GM23248 (cell line): ENCODE data around the gene EEF1AKMT2. TPM values are rescaled to one million over a fixed set of nuclear protein-coding genes. Genes with fewer than 3 reads are reported as not detected.

Experiments used
- DNase-seq: peaks from one replicate; pipeline ENCODE4 v3.0.0-alpha.2; 2015
- H2AFZ ChIP-seq: fragments of 200-600 bp; sonication (generic); 2 replicates; pipeline ENCODE4 v1.6.1; 2016; ENCODE audit warnings: antibody characterized with exemption
- H3F3A ChIP-seq: fragments of 200-600 bp; sonication (generic); 2 replicates; pipeline ENCODE4 v1.6.1; 2016; ENCODE audit warnings: mild to moderate bottlenecking, antibody characterized with exemption, mixed run types; ENCODE audit not compliant: insufficient read depth
- H3K27ac ChIP-seq: fragments of 200-600 bp; sonication (generic); 2 replicates; pipeline ENCODE4 v1.5.1; 2016; ENCODE audit warnings: mild to moderate bottlenecking
- H3K27me3 ChIP-seq: fragments of 200-600 bp; sonication (generic); replicated peaks from 2 replicates; pipeline ENCODE4 v1.6.1; 2016; ENCODE audit warnings: mild to moderate bottlenecking; ENCODE audit not compliant: insufficient read depth
- H3K36me3 ChIP-seq: fragments of 200-600 bp; sonication (generic); 2 replicates; pipeline ENCODE4 v1.6.1; 2016; ENCODE audit warnings: low read depth, mild to moderate bottlenecking
- H3K4me1 ChIP-seq: fragments of 200-600 bp; sonication (generic); 2 replicates; pipeline ENCODE4 v1.6.1; 2016; ENCODE audit warnings: mild to moderate bottlenecking; ENCODE audit not compliant: insufficient read depth
- H3K4me2 ChIP-seq: fragments of 200-600 bp; sonication (generic); one replicate; pipeline ENCODE4 v1.6.1; 2016; ENCODE audit warnings: mild to moderate bottlenecking; ENCODE audit not compliant: unreplicated experiment
- H3K4me3 ChIP-seq: fragments of 200-600 bp; sonication (generic); 2 replicates; pipeline ENCODE4 v1.5.1; 2016; ENCODE audit warnings: mild to moderate bottlenecking
- H3K79me2 ChIP-seq: fragments of 200-600 bp; sonication (generic); 2 replicates; pipeline ENCODE4 v1.6.1; 2016; ENCODE audit warnings: mild to moderate bottlenecking; ENCODE audit not compliant: insufficient read depth
- H3K9ac ChIP-seq: fragments of 200-600 bp; sonication (generic); 2 replicates; pipeline ENCODE4 v1.6.1; 2016; ENCODE audit warnings: mild to moderate bottlenecking
- H3K9me2 ChIP-seq: fragments of 200-600 bp; sonication (generic); 2 replicates; pipeline ENCODE4 v1.6.1; 2016; ENCODE audit warnings: mixed run types, mild to moderate bottlenecking, moderate library complexity; ENCODE audit not compliant: insufficient read depth
- H3K9me3 ChIP-seq: fragments of 200-600 bp; sonication (generic); one replicate; pipeline ENCODE4 v1.6.1; 2017; ENCODE audit warnings: low read depth
- H4K20me1 ChIP-seq: fragments of 200-600 bp; sonication (generic); 2 replicates; pipeline ENCODE4 v1.6.0; 2016; ENCODE audit not compliant: insufficient read depth
- EZH2 ChIP-seq: fragments of 200-600 bp; sonication (generic); IDR thresholded peaks from 2 replicates; pipeline ENCODE4 v1.6.1; 2018; ENCODE audit warnings: antibody characterized with exemption, mild to moderate bottlenecking; ENCODE audit not compliant: insufficient read depth, poor library complexity, severe bottlenecking
- EZH2phosphoT487 ChIP-seq: fragments of 200-600 bp; sonication (generic); IDR thresholded peaks from 2 replicates; pipeline ENCODE4 v1.6.1; 2018; ENCODE audit warnings: antibody characterized with exemption, moderate library complexity, mild to moderate bottlenecking, low read depth; ENCODE audit not compliant: insufficient read depth
- WGBS, 2 experiments: methylation state at CpG; one replicate each; pipeline ENCODE4 v1.1.6; 2015 to 2017; ENCODE audit warnings: low lambda C conversion rate in 2 of 2, low coverage in 1 of 2; ENCODE audit errors: missing lambda C conversion rate in 2 of 2; 5-methylcytosine and 5-hydroxymethylcytosine counted together
- in situ Hi-C: fragments of 300-500 bp; cut with MboI; formaldehyde crosslinking; loops from 2 replicates; pipeline ENCODE4 v1.15.0; 2020
- polyA plus RNA-seq: library from polyadenylated mRNA; unstranded; fragments of >200 nt; fragmentation: Nextera tagmentation; extraction: Ambion mirVana; gene quantifications from 2 replicates; pipeline ENCODE4 v1.2.1, GENCODE V29; 2016
- total RNA-seq: library from RNA; depleted of rRNA; stranded (reverse); fragments of >200 nt; shearing (Covaris generic); gene quantifications from 2 replicates; pipeline ENCODE4 v1.2.3, GENCODE V29; 2014

The EEF1AKMT2 gene
- total and polyA plus RNA-seq, 2 experiments from 2014 or later = 24.0 to 27.4 TPM

DNA sequence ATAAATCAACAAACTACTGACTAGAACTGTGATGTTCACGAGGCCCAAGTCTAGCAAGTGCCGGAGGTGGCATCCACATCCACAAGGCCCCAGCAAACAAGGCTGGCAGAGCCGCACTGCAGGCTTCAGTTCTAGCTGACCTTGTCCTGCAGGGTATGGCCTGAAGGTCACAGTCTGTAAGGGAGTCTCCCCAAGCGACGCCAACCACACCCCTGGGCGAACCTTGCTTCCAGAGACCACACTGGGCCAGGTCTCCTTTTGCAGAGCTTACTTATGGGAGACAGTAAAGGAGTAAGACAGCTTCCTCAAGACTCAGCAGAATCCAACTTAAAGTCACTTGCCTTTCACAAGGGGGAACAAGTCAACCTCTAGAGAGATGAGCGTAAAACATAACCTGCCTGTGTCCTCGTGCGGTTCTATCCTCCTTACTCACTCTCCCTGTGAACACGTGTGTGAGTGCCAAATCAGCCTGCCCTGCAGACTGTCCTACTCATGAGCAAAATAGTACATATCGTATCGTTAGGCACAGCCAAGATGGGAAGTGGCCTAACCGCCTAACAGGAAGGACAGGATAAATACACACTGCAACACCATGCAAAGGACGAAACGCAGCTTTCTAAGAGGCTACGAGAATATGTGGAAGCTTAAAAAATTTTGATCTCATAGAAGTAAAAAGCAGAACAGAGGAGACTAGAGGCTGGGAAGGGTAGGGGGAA is 70.2 kb downstream of the EEF1AKMT2 start:
- 91% methylated on average over 16 of the region's 16 CpGs for WGBS, 2 experiments
- in situ Hi-C loops = no loop called here

GRCh38 chr10:124719213-124719851 is 72.4 kb downstream of the EEF1AKMT2 start:
- 70 to 81% methylated on average over 8 of the region's 8 CpGs for WGBS, 2 experiments
- H3K9me3 ChIP-seq = no peaks in the 10 kb centered on the region
- no peak overlapping the region for H2AFZ ChIP-seq
- H3K9ac ChIP-seq = no peak overlapping the region
- no peaks in the 10 kb centered on the region for H4K20me1 ChIP-seq
- in situ Hi-C loops = no loop called here
- H3K4me3 ChIP-seq = no peak overlapping the region
- peaks cover 7% of the 10 kb centered on the region for H3K79me2 ChIP-seq
- H3K27me3 ChIP-seq = no peaks in the 10 kb centered on the region
- H3K4me2 ChIP-seq = no peak overlapping the region
- no peaks in the 10 kb centered on the region for H3K36me3 ChIP-seq
- peak; percentile 56 for DNase-seq
- H3K27ac ChIP-seq = no peak overlapping the region
- TF ChIP-seq EZH2phosphoT487 (no peak), EZH2 (no peak)
- H3K4me1 ChIP-seq = peaks cover 15% of the 10 kb centered on the region
- H3K9me2 ChIP-seq = no peaks in the 10 kb centered on the region
- peaks cover 10% of the 10 kb centered on the region; the same call in 1 of the 2 replicates for H3F3A ChIP-seq

More for the DNA sequence above, 70.2 kb downstream of the EEF1AKMT2 start:
- peaks cover 17% of the 10 kb centered on the region; the same call in 1 of the 2 replicates for H3K79me2 ChIP-seq
- no peak overlapping the region for H3K4me3 ChIP-seq
- DNase-seq = no peak
- H4K20me1 ChIP-seq = no peaks in the 10 kb centered on the region
- H3F3A ChIP-seq = peaks cover 10% of the 10 kb centered on the region; the same call in 1 of the 2 replicates
- no peak overlapping the region for H3K27ac ChIP-seq
- no peak for TF ChIP-seq EZH2
- TF ChIP-seq EZH2phosphoT487 = no peak
- no peaks in the 10 kb centered on the region for H3K9me2 ChIP-seq
- no peak overlapping the region for H3K9ac ChIP-seq
- H3K4me1 ChIP-seq = peaks cover 15% of the 10 kb centered on the region
- H3K36me3 ChIP-seq = no peaks in the 10 kb centered on the region
- no peaks in the 10 kb centered on the region for H3K9me3 ChIP-seq
- no peak overlapping the region for H2AFZ ChIP-seq
- no peak overlapping the region for H3K4me2 ChIP-seq
- H3K27me3 ChIP-seq = no peaks in the 10 kb centered on the region

GRCh38 chr10:124717911-124718741 is 73.6 kb downstream of the EEF1AKMT2 start:
- Histone ChIP-seq H3K4me3 (no peak overlapping the region), H2AFZ (no peak overlapping the region), H3K27me3 (no peaks in the 10 kb centered on the region), H3K27ac (no peak overlapping the region), H3K9ac (no peak overlapping the region), H3K4me2 (no peak overlapping the region), H3K36me3 (no peaks in the 10 kb centered on the region), H3K9me2 (no peaks in the 10 kb centered on the region), H3K4me1 (peaks cover 5% of the 10 kb centered on the region), H4K20me1 (no peaks in the 10 kb centered on the region), H3F3A (peaks cover 3% of the 10 kb centered on the region; the same call in 1 of the 2 replicates), H3K79me2 (peaks cover 7% of the 10 kb centered on the region), H3K9me3 (no peaks in the 10 kb centered on the region)
- WGBS, 2 experiments = 92 to 94% methylated on average over 12 of the region's 12 CpGs
- TF ChIP-seq EZH2 (no peak), EZH2phosphoT487 (no peak)
- in situ Hi-C loops = no loop called here
- DNase-seq = no peak

- Histone ChIP-seq H3K27me3 (no peaks in the 10 kb centered on the region), H3K9me2 (no peaks in the 10 kb centered on the region), H2AFZ (no peak overlapping the region), H3K9me3 (no peaks in the 10 kb centered on the region), H3K4me3 (no peak overlapping the region), H3K4me2 (no peak overlapping the region), H3K27ac (no peak overlapping the region), H3K4me1 (no peaks in the 10 kb centered on the region), H3K79me2 (peaks cover 7% of the 10 kb centered on the region), H3K9ac (no peak overlapping the region), H3K36me3 (no peaks in the 10 kb centered on the region), H4K20me1 (no peaks in the 10 kb centered on the region), H3F3A (no peaks in the 10 kb centered on the region)
- DNase-seq = no peak
- 95 to 96% methylated on average over 9 of the region's 9 CpGs for WGBS, 2 experiments
- in situ Hi-C loops = no loop called here
- no peak for TF ChIP-seq EZH2
- no peak for TF ChIP-seq EZH2phosphoT487
These were observed 74.5 kb downstream of the EEF1AKMT2 start for GRCh38 chr10:124717041-124717757.
